Epithelial cell of esophagus (primary cell): ENCODE measurements around the gene ALOX5.

ENCODE experiments used
- DNase-seq: peaks from one replicate; pipeline ENCODE4 v3.0.0; 2010; ENCODE audit warnings: low read depth
- H3K4me3 ChIP-seq: 2 replicates; pipeline ENCODE4 v1.5.1; 2011; ENCODE audit warnings: mild to moderate bottlenecking, low read length, control low read depth
- TF ChIP-seq, protein P1 (sequence below): IDR thresholded peaks from 2 replicates; pipeline ENCODE4 v1.5.1; 2011; ENCODE audit warnings: low read depth, mild to moderate bottlenecking, low read length, control low read depth, inconsistent platforms; ENCODE audit not compliant: insufficient read depth; ENCODE audit errors: missing control alignments

ALOX5 gene

GRCh38 chr10:45372251-45372951, 1.6 kb upstream of the ALOX5 start:
- DNase-seq, result no peak
- TF ChIP-seq, protein P1, sequence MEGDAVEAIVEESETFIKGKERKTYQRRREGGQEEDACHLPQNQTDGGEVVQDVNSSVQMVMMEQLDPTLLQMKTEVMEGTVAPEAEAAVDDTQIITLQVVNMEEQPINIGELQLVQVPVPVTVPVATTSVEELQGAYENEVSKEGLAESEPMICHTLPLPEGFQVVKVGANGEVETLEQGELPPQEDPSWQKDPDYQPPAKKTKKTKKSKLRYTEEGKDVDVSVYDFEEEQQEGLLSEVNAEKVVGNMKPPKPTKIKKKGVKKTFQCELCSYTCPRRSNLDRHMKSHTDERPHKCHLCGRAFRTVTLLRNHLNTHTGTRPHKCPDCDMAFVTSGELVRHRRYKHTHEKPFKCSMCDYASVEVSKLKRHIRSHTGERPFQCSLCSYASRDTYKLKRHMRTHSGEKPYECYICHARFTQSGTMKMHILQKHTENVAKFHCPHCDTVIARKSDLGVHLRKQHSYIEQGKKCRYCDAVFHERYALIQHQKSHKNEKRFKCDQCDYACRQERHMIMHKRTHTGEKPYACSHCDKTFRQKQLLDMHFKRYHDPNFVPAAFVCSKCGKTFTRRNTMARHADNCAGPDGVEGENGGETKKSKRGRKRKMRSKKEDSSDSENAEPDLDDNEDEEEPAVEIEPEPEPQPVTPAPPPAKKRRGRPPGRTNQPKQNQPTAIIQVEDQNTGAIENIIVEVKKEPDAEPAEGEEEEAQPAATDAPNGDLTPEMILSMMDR, result no peak
- no peak overlapping the region for H3K4me3 ChIP-seq

GRCh38 chr10:45373003-45373575, 927 bp upstream of the ALOX5 start:
- H3K4me3 ChIP-seq, result no peak overlapping the region
- no peak for DNase-seq
- TF ChIP-seq, protein P1, result no peak

DNA sequence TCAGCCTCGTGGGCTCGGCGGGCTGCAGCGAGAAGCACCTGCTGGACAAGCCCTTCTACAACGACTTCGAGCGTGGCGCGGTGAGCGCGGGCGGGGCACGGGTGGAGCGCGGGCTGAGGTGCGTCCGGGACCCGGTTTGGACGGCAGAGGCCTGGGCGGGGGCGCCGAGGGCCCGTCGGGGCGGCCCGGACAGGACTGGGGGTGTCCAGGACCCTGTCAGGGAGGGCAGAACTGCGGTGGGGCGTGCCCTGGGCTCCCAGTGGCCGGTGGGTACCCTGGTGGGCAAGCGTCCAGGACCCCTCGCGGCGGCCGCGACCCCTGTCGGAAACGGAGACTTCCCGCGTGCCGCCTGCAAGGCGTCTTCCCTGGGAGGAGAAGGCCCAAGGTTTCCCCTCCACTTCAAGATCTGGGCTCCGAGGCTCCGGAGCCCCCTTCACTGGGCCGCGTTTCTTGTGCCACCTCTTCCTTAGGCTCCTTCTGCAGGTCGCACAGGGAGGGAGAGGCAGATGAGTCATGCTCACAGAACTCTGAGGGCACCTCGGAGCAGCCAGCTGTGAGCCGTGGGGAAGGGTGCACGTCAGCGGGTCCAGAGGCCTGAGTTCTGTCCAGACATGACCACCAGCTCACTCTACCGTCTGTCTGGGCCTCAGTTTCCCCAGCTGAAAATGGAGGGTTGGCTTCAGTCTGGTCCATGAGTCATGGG, 485 bp downstream of the ALOX5 start:
- TF ChIP-seq, protein P1, result no peak
- peak; percentile 44 for DNase-seq
- no peak overlapping the region for H3K4me3 ChIP-seq

GRCh38 chr10:45375101-45375500, 1.1 kb downstream of the ALOX5 start:
- no peak for DNase-seq
- TF ChIP-seq, protein P1, result no peak
- H3K4me3 ChIP-seq, result no peak overlapping the region

DNA sequence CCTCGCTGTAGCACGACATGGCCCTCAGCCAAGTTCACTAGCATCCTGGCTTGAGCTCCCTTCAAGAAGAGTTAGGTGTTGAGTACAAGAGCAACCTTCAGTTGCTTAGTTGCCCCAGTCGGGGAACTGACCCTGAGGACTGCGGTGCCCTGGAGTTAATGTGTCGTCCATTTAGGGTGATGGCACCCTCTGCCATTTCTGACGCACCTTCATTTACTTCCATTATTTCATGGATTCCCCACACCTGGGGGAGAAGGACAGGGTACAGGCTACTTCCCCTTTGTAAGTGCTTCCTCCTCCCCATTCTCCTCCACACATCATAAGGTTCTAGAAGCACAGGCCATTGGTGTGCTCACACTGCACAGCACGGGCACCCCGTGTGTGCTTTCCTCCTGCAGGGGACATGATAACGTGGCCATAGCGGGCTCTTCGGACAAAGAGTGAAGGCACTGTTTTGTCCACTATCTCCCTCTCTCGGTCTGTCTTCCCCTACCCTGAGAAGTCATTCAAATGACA, 1.8 kb downstream of the ALOX5 start:
- DNase-seq, result no peak
- no peak overlapping the region for H3K4me3 ChIP-seq
- TF ChIP-seq, protein P1, result no peak

- DNase-seq, result no peak
- TF ChIP-seq, protein P1, result no peak
- no peak overlapping the region for H3K4me3 ChIP-seq
These were observed 2.4 kb downstream of the ALOX5 start for GRCh38 chr10:45376371-45376801.
